ENCODE measurements around the gene UBALD1.
A peak's percentile ranks its signal among the peaks of the same experiment; 100 is the strongest.

The UBALD1 gene

DNA sequence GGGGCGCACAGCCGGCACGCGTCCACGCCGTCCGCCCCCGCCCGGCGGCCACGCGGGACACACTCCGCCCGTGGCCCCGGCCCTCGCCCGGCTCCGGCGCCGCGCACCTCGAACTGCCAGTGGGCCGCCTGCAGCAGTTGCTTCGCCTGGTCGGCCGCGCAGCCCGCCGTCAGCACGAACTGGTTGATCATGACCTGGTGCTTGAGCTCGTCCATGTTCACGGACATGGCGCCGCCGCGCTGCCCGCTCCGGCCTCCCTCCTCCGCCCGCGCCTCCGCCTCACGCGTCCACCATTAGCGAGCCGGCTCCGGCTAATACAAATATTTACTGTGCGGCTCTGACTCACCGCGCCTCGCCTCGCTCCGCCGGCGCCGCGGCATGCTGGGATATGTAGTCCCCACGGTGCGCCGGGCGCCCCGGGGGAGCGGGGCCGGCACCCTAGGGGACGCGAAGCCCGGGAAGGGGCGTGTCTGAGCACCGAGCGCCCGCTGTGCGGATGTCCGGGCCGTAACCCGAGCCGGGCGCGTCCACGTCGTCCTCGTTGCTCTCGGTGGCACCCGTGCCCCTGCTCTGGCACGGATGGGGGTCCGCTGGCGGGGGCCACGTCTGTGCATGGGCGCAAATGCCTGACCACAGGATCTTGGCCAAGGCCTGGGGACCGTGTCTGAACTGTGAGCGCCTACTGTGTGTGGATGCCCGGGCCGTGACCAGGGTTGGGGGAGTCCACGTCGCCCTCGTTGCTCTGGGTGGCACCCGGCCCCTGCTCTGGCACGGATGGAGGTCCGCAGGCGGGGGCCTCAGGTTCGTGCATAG, at the start of gene UBALD1:
UBALD1 (minus strand) TSS at position 318 of the 813 bp plus-strand sequence; CDS start at position 227, 91 bp downstream.
- DNase-seq: peak; percentile 85

DNA sequence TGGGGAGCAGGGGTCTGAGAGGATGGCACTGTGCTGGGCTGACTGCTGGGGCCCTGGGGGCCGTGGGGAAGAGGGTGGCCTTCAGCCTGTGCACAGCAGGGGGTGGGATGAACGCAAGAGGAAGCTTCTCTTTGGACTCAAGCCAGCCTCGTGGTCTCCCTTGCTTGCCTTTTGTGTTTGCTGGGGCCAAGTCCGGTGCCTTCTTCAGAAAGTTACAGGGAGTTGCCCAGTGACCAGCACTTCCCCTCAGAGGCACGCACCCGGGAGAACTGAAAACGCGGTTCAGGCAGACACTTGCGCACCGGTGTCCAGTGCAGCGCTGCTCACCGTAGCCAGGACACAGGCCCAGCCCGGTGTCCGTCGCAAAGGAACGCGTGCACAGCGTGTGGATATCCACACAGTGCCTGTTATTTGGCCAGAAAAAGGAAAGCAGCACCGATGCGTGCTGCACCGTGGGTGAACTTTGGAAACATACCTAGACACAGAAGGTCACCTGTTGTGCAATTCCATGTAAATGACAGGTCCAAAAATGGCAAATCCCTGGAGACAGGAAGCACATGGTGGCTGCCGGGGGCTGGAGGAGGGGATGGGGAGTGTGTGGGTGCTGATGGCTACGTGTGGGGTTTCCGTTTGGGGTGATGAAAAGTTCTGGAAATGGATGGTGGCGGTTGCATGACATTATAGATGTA, 49.2 kb upstream of the UBALD1 start:
- DNase-seq: no peak

DNA sequence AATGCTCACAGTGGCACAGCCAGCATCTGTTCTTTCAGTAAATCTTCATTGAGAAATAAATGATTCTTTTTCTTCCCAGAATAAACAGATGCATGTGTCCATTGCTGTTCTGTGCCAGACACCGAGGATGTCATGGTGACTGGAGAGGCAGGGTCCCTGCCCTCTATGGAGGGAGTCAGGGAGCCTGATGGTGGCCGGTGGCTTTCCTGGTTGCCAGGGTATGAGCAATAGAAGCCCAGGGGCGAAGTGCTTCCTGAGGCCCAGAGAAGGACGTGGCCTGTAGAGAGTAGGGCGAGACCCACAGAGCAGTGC, 48.7 kb upstream of the UBALD1 start:
- DNase-seq: no peak

DNA sequence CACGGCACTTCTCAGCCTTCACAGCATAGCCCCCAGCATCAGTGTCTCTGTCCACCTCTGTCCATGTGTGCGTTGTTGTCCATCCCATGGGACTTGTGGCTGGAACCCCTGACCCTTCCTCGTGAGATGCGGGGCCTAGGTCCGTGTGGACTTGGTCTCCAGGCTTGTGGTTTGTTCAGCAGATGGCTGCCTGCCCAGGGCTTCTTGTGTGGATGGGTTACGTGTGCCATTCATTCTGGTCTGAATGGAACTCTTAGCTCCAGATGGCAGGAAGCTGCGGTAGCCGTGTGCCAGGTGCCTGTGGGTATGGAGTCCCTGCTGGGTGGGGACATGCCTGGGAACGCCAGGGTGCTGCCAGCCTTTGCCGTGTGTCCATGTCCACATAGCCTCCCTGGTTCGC, 47.0 kb upstream of the UBALD1 start:
- no peak for DNase-seq

DNA sequence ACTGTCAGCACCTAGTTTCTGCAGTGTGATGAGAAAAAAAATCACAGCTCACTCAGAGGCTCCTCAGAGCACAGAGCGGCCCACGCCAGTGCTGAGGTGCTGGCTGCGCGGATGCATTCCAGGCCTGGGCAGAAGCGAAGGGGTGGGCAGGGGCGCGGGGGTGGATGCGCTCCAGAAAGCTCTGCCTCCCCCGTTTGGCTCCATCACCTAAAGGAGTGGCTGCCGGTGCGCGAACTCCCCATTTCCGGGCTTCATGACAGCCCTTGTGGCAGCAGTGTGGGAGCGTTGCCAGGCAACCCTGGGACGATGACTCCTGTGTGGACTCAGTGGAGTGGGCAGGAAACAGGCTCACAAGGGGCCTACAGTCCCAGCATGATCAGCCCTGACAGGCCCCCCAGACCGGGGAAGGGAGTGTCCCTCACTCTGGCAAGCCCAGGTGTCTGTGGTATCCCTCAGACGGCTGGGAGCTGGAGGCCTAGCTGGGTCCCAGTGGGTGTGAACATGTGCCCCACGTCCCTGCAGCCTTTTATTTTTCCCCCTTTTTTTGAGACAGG, 45.8 kb upstream of the UBALD1 start:
- DNase-seq: peak; percentile 87

DNA sequence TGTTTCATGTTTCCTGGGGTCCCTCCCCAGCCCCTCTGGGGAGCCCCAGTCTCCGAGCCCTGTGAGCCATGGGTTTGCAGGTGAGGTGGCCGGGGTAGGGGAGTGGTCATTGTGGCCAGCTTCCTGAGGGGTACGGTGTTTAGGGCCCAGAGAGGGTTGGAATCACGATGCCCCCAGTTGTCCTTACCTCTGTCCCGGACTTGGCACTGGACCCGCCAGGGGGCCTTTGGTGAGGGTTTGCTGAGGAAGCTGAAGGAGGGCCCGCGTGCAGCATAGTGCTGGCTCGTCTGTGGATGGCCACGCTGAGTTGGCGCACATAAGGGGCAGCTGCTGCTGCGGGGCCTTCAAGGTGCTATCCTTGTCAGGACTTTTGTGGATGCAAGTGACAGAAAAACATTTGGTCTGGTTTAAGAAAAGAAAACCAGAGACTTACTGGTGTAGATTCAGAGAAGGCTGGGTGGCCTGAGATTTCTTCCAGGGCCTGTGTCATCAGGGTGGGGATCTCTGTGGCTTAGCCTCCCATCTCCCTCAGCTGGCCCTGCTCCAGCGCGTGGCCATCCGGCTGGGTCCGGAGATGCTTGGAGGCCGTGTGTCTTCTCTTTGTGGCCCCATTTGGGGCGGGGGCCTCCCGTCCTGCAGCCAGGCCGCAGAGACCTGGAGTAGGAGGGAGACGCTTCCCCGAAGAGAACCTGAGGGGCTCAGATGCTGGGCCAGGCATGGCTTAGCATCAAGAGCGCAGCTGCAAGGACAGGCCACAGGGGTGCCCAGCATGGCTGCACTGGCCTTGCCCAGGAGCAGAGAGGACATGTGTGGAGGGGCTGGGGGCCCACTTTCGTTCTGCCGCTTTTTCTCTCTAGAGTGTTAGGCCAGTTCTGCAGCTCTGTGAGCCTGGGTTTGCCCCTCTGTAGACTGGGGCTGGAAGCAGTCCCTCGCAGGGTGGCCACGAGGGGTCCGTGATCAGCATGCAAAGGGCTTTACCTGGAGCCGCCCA, 45.0 kb upstream of the UBALD1 start:
- DNase-seq: no peak

DNA sequence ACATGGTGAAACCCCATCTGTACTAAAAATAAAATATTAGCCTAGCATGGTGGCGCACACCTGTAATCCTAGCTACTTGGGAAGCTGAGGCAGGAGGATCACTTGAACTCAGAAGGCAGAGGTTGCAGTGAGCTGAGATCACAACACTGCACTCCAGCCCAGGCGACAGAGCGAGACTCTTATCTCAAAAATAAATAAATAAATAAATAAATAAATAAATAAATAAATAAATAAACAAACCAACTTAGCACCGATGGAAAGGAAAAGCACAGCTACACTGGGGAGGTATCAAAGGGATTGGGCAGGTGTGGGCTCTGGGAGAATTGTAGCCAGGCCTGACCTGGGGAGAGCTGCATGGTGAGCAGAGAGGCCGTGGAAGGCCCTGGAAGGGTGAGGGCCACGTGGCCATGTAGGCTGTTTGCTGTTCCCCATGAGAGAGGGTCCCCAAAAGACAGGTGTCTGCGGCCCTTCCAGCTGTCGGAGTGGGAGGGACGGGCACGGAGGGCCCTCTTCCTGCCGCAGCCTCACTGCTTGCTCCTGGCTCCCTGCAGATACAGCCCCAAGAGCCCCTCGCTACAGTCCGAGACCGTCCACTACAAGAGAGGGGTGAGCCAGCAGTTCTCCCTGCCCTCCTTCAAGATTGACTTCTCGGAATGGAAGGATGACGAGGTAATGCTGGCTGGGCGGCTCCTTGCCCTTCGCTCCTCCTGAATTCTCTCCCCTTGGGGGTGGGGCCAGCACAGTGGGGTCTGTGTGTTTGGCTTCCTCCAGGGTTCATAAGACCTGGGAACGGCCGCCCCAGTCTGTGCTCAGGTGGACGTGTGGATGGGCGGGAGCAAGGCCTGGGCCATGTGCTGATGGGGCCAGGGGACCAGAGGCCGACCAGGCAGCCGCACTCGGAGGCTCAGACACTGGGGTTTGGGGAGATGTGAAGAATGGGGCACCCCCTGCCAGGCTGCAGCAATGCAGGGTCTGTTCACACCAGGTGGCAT, 42.3 kb upstream of the UBALD1 start:
- DNase-seq: no peak

DNA sequence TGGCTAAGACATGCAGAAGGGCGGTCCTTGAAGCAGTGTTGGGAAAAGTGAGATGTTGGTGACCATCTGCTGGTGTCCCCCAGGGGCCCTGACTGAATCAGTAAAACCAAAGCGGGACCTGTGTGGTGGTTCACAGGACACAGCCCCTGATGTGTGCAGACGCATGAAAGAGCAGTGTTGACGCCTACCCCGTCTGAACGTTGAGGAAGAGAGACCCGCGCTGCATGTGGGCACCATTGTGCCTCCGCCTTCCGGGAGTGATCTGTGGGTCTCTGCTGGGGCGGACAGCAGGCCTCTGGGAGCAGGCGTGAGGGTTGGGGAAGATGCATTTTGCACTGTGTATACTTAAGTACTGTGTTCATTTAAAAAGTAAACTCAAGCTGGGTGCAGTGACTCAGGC, 41.5 kb upstream of the UBALD1 start:
- no peak for DNase-seq

DNA sequence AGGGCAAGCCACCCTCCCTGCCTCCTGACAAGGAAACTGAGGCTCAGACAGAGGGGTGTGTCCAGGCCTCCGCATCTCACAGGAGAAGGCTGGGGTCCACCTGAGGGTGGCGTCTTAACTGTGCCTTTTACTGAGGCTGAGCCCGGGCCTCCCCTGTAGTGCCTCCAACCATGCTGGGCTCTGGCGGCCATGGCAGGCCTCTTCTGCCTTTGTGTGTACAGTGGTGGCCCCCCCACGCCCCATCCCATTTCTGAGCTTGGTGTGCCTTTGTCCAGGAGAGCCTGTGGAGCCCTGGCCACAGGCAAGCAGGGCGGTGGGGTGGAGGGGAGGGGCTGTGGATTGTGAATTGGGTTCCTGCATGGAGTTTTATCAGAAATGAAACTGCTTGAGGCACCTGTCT, 41.1 kb upstream of the UBALD1 start:
- no peak for DNase-seq

DNA sequence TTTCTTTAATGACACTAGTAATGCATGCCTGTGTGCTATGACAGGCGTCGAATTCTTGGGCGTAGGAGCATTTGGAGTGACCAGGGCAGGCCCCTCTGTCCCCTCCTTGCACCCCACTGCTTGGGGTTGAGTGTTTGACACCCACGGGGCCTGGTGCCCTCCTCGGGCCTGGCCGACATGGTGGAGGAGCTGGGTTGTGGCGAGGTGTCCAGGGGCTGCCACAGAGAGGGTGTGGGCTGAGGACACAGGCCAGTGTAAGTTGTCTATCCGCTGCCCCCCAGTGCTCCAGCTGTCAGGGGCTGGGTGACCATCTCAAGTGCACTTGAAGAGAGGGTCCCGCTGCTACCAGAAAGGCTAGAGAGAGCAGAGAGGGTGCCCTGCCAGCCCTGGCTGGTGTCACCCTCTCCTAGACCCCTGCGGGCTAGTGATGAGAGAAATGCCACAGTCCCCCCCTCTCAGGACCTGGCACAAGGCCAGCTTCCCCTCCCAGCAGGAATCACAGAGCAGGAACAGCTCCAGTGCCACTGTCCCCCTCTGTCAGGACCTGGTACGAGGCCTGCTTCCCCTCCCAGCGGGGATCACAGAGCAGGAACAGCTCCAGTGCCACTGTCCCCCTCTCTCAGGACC, 40.4 kb upstream of the UBALD1 start:
- DNase-seq: no peak

DNA sequence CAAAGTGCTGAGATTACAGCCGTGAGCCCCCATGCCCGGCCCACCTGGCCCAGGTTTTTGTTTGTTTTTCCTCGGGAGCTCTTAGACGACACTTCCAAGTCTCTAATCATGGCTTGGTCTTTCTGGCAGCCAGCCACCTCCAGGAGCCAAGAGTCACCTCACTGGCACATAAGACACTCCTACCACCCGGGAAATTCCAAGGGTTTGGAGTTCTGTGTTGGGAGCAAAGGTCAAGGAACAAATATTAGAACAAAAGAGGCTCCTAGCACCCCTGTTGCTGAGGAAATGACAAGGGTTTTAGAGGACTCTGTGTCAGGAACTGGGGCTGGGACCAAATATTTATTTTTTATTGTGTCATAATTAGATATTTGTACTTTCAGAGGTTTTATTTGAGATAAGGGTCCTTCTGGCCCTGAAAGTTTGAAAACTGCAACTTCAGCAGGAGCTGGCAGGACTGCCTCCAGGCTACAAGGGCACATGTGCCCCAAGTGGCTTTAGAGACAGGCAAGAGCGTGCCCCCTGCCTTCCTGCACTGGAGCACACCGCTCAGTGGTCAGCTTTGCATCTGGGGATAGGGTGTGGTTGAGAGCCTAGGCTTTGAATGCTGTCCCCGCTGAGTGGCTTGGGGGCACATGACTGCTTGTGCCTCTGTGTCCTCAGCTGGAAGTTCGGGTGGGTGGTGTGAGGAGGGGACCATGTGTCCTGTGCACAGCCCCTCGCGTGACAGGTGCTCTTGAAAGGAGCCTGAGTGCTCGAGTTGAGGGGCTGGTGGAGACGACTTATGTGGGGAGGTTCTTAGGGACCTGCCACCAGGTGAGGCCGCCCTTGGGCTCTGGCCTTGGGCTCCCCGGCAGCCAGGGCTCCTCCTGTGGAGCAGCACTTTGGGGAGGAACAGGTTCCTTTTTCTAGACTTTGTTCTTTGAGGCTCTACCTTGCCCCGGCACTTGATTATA, 39.6 kb upstream of the UBALD1 start:
- no peak for DNase-seq

DNA sequence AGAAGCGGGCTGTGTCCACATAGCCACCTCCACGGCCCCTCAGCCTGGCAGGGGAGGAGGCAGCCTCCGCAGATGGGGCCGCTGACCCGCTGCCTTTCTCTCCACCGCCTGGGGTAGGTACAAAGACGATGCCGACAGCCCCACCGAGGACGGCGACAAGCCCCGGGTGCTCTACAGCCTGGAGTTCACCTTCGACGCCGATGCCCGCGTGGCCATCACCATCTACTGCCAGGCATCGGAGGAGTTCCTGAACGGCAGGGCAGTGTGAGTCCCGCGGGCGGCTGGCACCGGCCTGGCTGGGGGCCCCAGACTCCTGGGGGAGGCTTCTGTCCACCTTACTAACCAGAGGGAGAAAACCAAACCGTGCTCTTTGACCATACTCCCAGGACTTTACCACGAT, 37.9 kb upstream of the UBALD1 start:
- DNase-seq: no peak

DNA sequence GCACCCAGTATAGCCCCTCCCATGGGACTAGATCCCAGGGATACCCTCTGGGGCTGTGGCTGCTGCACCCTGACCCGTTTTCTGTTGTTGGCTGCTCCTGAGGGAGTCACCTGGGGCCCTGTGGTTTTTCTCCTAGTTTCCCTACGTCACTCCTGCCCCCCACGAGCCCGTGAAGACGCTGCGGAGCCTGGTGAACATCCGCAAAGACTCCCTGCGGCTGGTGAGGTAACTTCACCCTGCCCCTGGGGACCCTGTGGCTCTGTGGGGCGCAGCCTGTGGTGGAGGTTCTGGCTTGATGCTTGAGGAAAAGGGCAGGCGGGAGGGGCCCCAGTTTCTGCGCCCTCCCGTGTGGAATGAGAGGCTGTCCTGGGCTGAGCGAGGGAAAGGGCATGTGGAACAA, 37.1 kb upstream of the UBALD1 start:
- DNase-seq: no peak

DNA sequence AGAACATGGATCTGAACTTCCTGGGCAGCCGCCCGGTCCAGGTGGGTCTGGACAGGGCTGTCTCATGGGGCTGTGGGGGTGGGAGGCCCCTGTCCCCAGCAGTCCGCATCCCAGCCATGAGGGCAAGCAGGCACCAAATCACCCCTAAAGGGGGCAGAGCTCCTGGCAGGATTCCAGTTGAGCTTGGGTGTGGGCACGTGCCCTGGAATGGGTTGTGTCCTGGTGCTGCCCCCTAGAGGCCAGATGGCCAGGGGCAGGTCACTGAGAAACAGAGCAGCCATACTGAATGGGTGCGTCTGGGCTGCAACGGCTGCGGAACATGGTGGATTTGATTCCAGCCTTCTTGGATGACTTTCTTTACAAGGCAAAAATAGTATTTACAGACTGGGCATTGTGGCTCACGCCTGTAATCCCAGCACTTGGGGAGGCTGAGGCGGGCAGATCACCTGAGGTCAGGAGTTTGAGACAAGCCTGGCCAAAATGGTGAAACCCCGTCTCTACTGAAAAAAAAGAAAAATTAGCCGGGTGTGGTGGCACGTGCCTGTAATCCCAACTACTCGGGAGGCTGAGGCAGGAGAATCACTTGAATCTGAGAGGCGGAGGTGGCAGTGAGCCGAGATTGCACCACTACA, 35.9 kb upstream of the UBALD1 start:
- DNase-seq: peak; percentile 90

DNA sequence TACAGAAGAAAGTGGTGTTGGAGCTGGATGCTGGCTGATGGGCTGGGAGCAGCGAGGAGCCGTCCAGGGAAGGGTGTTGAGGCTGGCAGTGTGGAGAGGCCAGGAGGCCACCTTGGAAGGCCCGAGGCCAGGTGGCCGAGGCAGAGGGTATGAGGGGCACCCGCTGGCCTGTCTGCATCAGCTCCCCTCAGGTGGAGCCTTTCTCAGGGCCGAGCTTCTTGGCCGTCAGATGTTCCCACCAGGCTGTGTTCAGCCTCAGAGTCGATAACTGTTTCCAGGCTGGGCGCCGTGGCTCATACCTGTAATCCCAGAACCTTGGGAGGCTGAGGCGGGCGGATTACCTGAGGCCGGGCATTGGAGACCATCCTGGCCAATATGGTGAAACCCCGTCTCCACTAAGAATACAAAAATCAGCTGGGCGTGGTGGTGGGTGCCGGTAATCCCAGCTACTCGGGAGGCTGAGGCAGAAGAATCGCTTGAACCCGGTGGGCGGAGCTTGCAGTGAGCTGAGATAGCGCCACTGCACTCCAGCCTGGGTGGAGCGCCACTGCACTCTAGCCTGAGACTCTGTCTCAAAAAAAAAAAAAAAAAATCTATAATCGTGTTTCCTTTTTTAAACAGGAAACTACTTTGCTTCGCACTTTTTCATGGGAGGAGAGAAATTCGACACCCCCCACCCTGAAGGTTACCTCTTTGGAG, 35.2 kb upstream of the UBALD1 start:
- DNase-seq: no peak

DNA sequence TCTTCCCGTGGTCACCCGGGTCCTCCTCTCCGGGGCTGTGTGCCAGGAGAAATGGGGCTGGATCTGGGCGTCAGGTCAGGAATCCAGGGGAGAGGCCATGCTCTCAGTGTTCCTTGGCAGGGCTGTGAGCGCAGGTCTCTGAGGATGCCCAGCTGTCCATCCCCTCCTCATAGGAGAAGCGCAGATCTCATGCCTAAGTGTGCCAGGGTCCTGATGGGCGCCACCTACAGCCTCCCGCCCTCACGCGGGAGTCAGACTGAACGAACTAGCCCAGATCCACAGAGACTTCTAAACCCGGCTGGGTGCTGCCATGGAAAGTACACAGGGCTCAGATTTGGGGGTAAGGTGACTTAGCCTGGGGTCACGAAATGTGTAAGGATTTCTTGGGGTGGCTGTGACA, 34.2 kb upstream of the UBALD1 start:
- DNase-seq: no peak

DNA sequence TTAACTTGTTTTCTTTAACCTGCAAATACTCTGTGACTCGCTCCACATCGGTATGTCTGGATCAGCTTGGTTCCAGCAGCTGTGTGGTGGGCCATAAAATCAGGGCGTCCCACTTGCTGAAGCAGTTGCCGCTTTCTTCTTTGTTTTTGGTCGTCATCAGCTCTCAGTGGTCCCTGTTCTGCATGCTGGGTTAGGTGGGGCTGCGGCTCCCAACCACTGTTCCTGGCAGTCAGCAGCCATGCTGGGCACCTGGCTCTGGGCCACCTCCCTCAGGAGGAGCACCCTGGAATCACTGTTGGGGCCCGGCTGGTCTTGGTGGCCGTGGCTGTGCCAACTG, 32.9 kb upstream of the UBALD1 start:
- no peak for DNase-seq

DNA sequence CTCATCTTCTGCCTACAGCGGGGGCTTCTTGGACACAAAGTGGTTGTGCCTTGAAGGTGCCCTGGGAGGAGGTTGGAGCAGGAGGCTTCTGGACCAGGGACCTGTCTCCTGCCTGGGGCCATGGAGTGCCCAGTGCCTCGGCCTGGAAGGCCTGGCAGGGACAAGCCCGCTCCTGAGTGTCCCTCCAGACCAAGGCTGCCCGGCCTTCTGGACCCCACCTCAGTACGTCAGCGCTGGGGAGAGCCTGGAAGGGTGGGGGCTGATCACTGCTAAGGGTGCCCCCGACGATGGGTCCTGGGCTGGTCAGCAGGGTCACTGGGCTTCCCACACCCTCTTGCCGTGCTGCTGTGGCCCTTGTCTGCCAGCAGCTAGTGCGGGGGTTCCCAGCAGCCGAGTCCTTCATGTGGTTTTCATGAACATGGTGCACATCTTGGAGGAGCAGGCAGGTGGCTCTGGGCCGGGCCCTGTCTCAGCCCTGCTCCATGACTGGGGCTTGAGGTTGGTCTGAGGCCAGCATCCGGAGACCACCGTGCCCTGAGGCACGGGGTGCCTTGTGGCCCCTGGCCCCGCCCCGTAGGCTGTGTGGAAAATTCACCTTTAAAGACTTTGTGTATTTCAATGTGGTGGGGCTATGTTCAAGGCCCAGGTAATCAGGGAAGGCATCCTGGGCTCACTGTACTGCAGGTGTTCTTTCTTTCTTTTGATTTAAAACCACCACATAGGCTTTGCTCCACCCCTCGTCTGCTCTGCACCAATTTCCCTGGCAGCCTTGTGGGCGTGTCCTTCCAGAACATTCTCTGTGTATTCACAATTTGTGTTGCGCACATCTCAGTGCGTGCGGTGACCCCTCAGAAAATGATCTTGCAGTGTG, 32.3 kb upstream of the UBALD1 start:
- no peak for DNase-seq
